Measurements from ENCODE around the gene MRNIP.
"Not testable (repeated sequence)": the region's sequence is repeated elsewhere in the genome, so short reads cannot be mapped to it uniquely, and the experiment has no call there.

MRNIP gene

GRCh38 chr5:179791881-179792611 lies 66.6 kb downstream of the MRNIP start:
- H3K4me3 ChIP-seq (ENCODE audit: low read depth in 1 of 2, low read length in 2 of 2) = no peak overlapping the region
- no peaks in the 10 kb centered on the region for H3K27me3 ChIP-seq (ENCODE audit: control insufficient read depth in 1 of 2, insufficient read depth in 2 of 2, low read length in 2 of 2)
- peaks cover 20% of the 10 kb centered on the region for H3K4me1 ChIP-seq (ENCODE audit: insufficient read depth, low read length)
- no peak overlapping the region for H3K27ac ChIP-seq (ENCODE audit: low read depth, low read length)
- no peaks in the 10 kb centered on the region for H3K36me3 ChIP-seq (ENCODE audit: insufficient read depth, low read length)
- no peaks in the 10 kb centered on the region for H3K9me3 ChIP-seq (ENCODE audit: low read length)
- H3K9ac ChIP-seq (ENCODE audit: low read length) = no peak overlapping the region

GRCh38 chr5:179789278-179789677 lies 69.3 kb downstream of the MRNIP start:
- H3K36me3 ChIP-seq (ENCODE audit: insufficient read depth, low read length); H3K27me3 ChIP-seq (ENCODE audit: control insufficient read depth in 1 of 2, insufficient read depth in 2 of 2, low read length in 2 of 2); H3K4me3 ChIP-seq (ENCODE audit: low read depth in 1 of 2, low read length in 2 of 2); H3K27ac ChIP-seq (ENCODE audit: low read depth, low read length); H3K4me1 ChIP-seq (ENCODE audit: insufficient read depth, low read length); H3K9me3 ChIP-seq (ENCODE audit: low read length); H3K9ac ChIP-seq (ENCODE audit: low read length): not testable (repeated sequence)

GRCh38 chr5:179788193-179788854 lies 70.3 kb downstream of the MRNIP start:
- no peaks in the 10 kb centered on the region for H3K36me3 ChIP-seq (ENCODE audit: insufficient read depth, low read length)
- H3K9me3 ChIP-seq (ENCODE audit: low read length) = no peaks in the 10 kb centered on the region
- no peaks in the 10 kb centered on the region for H3K27me3 ChIP-seq (ENCODE audit: control insufficient read depth in 1 of 2, insufficient read depth in 2 of 2, low read length in 2 of 2)
- H3K9ac ChIP-seq (ENCODE audit: low read length) = no peak overlapping the region
- H3K4me1 ChIP-seq (ENCODE audit: insufficient read depth, low read length) = no peaks in the 10 kb centered on the region
- H3K4me3 ChIP-seq (ENCODE audit: low read depth in 1 of 2, low read length in 2 of 2) = no peak overlapping the region
- no peak overlapping the region for H3K27ac ChIP-seq (ENCODE audit: low read depth, low read length)

Measured in muscle layer of colon (tissue), 2 donors.